ENCODE measurements around the gene DDX50. TPM values are rescaled to one million over a fixed set of nuclear protein-coding genes. Genes with fewer than 3 reads are reported as not detected.

DDX50 gene
- total RNA-seq, 4 donors from 2014 or later: 33.0 to 49.6 (median 47.4) TPM

GRCh38 chr10:68871105-68871711, 29.9 kb upstream of the DDX50 start:
- TF ChIP-seq POLR2AphosphoS5 (IDR thresholded peaks at IDR 0.05): no peak
- no peak for TF ChIP-seq CTCF (IDR thresholded peaks at IDR 0.05)
- no peak for TF ChIP-seq EP300 (IDR thresholded peaks at IDR 0.05)
- no peak for TF ChIP-seq POLR2A (IDR thresholded peaks at IDR 0.05; ENCODE audit: low read depth)
- intact Hi-C loops (cut with DNase I): no loop called here
- H3K9me3 ChIP-seq: no peaks in the 10 kb centered on the region
- H3K27ac ChIP-seq (replicated peaks in 1 of 4): peak overlapping the region; percentile 69 to 77 (median 74)
- WGBS: 50% methylated on average over 6 of the region's 6 CpGs
- H3K4me3 ChIP-seq: no peak overlapping the region
- H3K27me3 ChIP-seq: no peaks in the 10 kb centered on the region
- no peaks in the 10 kb centered on the region for H3K36me3 ChIP-seq
- DNase-seq (ENCODE audit: extremely low spot score): no peak
- H3K4me1 ChIP-seq: peaks cover 6 to 41% (median 33%) of the 10 kb centered on the region in 4 donors

- Histone ChIP-seq H3K27me3 (no peaks in the 10 kb centered on the region), H3K27ac (replicated peaks in 1 of 4) (peak overlapping the region; percentile 69 to 77 (median 74)), H3K9me3 (no peaks in the 10 kb centered on the region), H3K4me1 (peaks cover 6 to 44% (median 37%) of the 10 kb centered on the region in 4 donors), H3K36me3 (no peaks in the 10 kb centered on the region), H3K4me3 (peak overlapping the region in 1 of 4 donors; percentile 19)
- DNase-seq (ENCODE audit: extremely low spot score): no peak
- TF ChIP-seq POLR2A (IDR thresholded peaks at IDR 0.05; ENCODE audit: low read depth) (no peak), POLR2AphosphoS5 (IDR thresholded peaks at IDR 0.05) (peak in 1 of 2 donors; percentile 42)
- WGBS: 28% methylated on average over 5 of the region's 5 CpGs
- intact Hi-C loops (cut with DNase I): no loop called here
Measured at GRCh38 chr10:68871731-68872342, 29.3 kb upstream of the DDX50 start.

- H3K27me3 ChIP-seq: no peaks in the 10 kb centered on the region
- peak overlapping the region in 1 of 4 donors; percentile 21 for H3K27ac ChIP-seq (replicated peaks in 1 of 4)
- H3K9me3 ChIP-seq: no peaks in the 10 kb centered on the region
- 71% methylated on average over 15 of the region's 15 CpGs for WGBS
- no peaks in the 10 kb centered on the region for H3K36me3 ChIP-seq
- TF ChIP-seq EP300 (IDR thresholded peaks at IDR 0.05) (no peak), POLR2A (IDR thresholded peaks at IDR 0.05; ENCODE audit: low read depth) (no peak), POLR2AphosphoS5 (IDR thresholded peaks at IDR 0.05) (no peak), CTCF (IDR thresholded peaks at IDR 0.05) (no peak)
- DNase-seq (ENCODE audit: extremely low spot score): no peak
- intact Hi-C loops (cut with DNase I): no loop called here
- no peak overlapping the region for H3K4me3 ChIP-seq
- H3K4me1 ChIP-seq: peaks cover 4 to 30% (median 18%) of the 10 kb centered on the region in 4 donors
Measured at GRCh38 chr10:68876246-68877138, 24.6 kb upstream of the DDX50 start.

- H3K27me3 ChIP-seq: no peaks in the 10 kb centered on the region
- peaks cover 0 to 20% (median 8%) of the 10 kb centered on the region in 4 donors for H3K4me1 ChIP-seq
- H3K36me3 ChIP-seq: no peaks in the 10 kb centered on the region
- intact Hi-C loops (cut with DNase I): no loop called here
- 100% methylated on average over 1 of the region's 1 CpG for WGBS
- TF ChIP-seq CTCF (IDR thresholded peaks at IDR 0.05) (no peak), EP300 (IDR thresholded peaks at IDR 0.05) (no peak), POLR2AphosphoS5 (IDR thresholded peaks at IDR 0.05) (no peak), POLR2A (IDR thresholded peaks at IDR 0.05; ENCODE audit: low read depth) (no peak)
- no peak overlapping the region for H3K4me3 ChIP-seq
- no peak overlapping the region for H3K27ac ChIP-seq (replicated peaks in 1 of 4)
- no peaks in the 10 kb centered on the region for H3K9me3 ChIP-seq
- no peak for DNase-seq (ENCODE audit: extremely low spot score)
Measured at GRCh38 chr10:68877482-68878110, 23.5 kb upstream of the DDX50 start.
